ENCODE data around the gene SEMA6D. TPM values are rescaled to one million over a fixed set of nuclear protein-coding genes. Genes with fewer than 3 reads are reported as not detected.

The SEMA6D gene
- total RNA-seq, 4 donors from 2014 or later: 23.3 to 59.4 (median 42.7) TPM

GRCh38 chr15:47727676-47728075 is 10.4 kb downstream of the SEMA6D start:
- H3K36me3 ChIP-seq: no peaks in the 10 kb centered on the region
- H3K9me3 ChIP-seq: no peaks in the 10 kb centered on the region
- DNase-seq: no peak
- 85 to 95% methylated on average over 2 to 5 of the region's 5 CpGs for WGBS, 2 donors (ENCODE audit: low coverage in 1 of 2)
- in situ Hi-C loops (cut with MboI; ENCODE audit: low pct_ligation_motif_present in 1 of 4, low pct_unique_long_range_greater_than_20kb in 1 of 4, low sequenced_read_pairs in 3 of 4) (no loop called here), intact Hi-C loops (cut with DNase I; ENCODE audit: low total_unique reads) (no loop called here)
- H3K4me1 ChIP-seq: peaks cover 0 to 3% (median under 1%) of the 10 kb centered on the region in 4 donors
- no peaks in the 10 kb centered on the region for H3K27me3 ChIP-seq
- no peak overlapping the region for H3K27ac ChIP-seq
- H3K4me3 ChIP-seq: no peak overlapping the region
- TF ChIP-seq CTCF (IDR thresholded peaks at IDR 0.05) (no peak), EP300 (IDR thresholded peaks at IDR 0.05; ENCODE audit: low read depth) (no peak), POLR2A (IDR thresholded peaks at IDR 0.05) (no peak)

GRCh38 chr15:47728426-47728825 is 11.1 kb downstream of the SEMA6D start:
- in situ Hi-C loops (cut with MboI; ENCODE audit: low pct_ligation_motif_present in 1 of 4, low pct_unique_long_range_greater_than_20kb in 1 of 4, low sequenced_read_pairs in 3 of 4): no loop called here
- intact Hi-C loops (cut with DNase I; ENCODE audit: low total_unique reads): no loop called here
- Histone ChIP-seq H3K27me3 (no peaks in the 10 kb centered on the region), H3K27ac (no peak overlapping the region), H3K4me1 (peaks cover 0 to 10% (median 4%) of the 10 kb centered on the region in 4 donors), H3K4me3 (no peak overlapping the region), H3K9me3 (no peaks in the 10 kb centered on the region), H3K36me3 (no peaks in the 10 kb centered on the region)
- TF ChIP-seq POLR2A (IDR thresholded peaks at IDR 0.05): no peak
- no peak for TF ChIP-seq CTCF (IDR thresholded peaks at IDR 0.05)
- TF ChIP-seq POLR2AphosphoS5 (IDR thresholded peaks at IDR 0.05): no peak
- no peak for TF ChIP-seq EP300 (IDR thresholded peaks at IDR 0.05; ENCODE audit: low read depth)
- DNase-seq: no peak
- WGBS, 2 donors (ENCODE audit: low coverage in 1 of 2): 85 to 89% methylated on average over 6 of the region's 6 CpGs

GRCh38 chr15:47728886-47729285 is 11.6 kb downstream of the SEMA6D start:
- 55 to 67% methylated on average over 5 to 6 of the region's 6 CpGs for WGBS, 2 donors (ENCODE audit: low coverage in 1 of 2)
- DNase-seq: no peak
- H3K9me3 ChIP-seq: no peaks in the 10 kb centered on the region
- TF ChIP-seq CTCF (IDR thresholded peaks at IDR 0.05): no peak
- no peak for TF ChIP-seq POLR2AphosphoS5 (IDR thresholded peaks at IDR 0.05)
- TF ChIP-seq POLR2A (IDR thresholded peaks at IDR 0.05): no peak
- TF ChIP-seq EP300 (IDR thresholded peaks at IDR 0.05; ENCODE audit: low read depth): no peak
- no peak overlapping the region for H3K27ac ChIP-seq
- H3K36me3 ChIP-seq: no peaks in the 10 kb centered on the region
- no peaks in the 10 kb centered on the region for H3K27me3 ChIP-seq
- no peak overlapping the region for H3K4me3 ChIP-seq
- in situ Hi-C loops (cut with MboI; ENCODE audit: low pct_ligation_motif_present in 1 of 4, low pct_unique_long_range_greater_than_20kb in 1 of 4, low sequenced_read_pairs in 3 of 4): no loop called here
- H3K4me1 ChIP-seq: peaks cover 0 to 14% (median 5%) of the 10 kb centered on the region in 4 donors
- intact Hi-C loops (cut with DNase I; ENCODE audit: low total_unique reads): no loop called here

- Histone ChIP-seq H3K27me3 (no peaks in the 10 kb centered on the region), H3K4me1 (peaks cover 0 to 25% (median 5%) of the 10 kb centered on the region in 4 donors), H3K27ac (no peak overlapping the region), H3K9me3 (no peaks in the 10 kb centered on the region), H3K36me3 (no peaks in the 10 kb centered on the region), H3K4me3 (no peak overlapping the region)
- no peak for DNase-seq
- TF ChIP-seq CTCF (IDR thresholded peaks at IDR 0.05): no peak
- intact Hi-C loops (cut with DNase I; ENCODE audit: low total_unique reads) (no loop called here), in situ Hi-C loops (cut with MboI; ENCODE audit: low pct_ligation_motif_present in 1 of 4, low pct_unique_long_range_greater_than_20kb in 1 of 4, low sequenced_read_pairs in 3 of 4) (no loop called here)
- 87 to 100% methylated on average over 3 of the region's 3 CpGs for WGBS, 2 donors (ENCODE audit: low coverage in 1 of 2)
Observed at GRCh38 chr15:47731230-47731629, 13.9 kb downstream of the SEMA6D start.

Data from transverse colon (tissue), 4 donors.